LNCAP (cell line): ENCODE results near the gene SLC12A2.

Experiments used
- TF ChIP-seq, protein P1 (sequence below): fragments of 450-650 bp; IDR thresholded peaks from 2 replicates; pipeline ENCODE4 v1.5.1; 2017; ENCODE audit warnings: mild to moderate bottlenecking

SLC12A2 gene

DNA sequence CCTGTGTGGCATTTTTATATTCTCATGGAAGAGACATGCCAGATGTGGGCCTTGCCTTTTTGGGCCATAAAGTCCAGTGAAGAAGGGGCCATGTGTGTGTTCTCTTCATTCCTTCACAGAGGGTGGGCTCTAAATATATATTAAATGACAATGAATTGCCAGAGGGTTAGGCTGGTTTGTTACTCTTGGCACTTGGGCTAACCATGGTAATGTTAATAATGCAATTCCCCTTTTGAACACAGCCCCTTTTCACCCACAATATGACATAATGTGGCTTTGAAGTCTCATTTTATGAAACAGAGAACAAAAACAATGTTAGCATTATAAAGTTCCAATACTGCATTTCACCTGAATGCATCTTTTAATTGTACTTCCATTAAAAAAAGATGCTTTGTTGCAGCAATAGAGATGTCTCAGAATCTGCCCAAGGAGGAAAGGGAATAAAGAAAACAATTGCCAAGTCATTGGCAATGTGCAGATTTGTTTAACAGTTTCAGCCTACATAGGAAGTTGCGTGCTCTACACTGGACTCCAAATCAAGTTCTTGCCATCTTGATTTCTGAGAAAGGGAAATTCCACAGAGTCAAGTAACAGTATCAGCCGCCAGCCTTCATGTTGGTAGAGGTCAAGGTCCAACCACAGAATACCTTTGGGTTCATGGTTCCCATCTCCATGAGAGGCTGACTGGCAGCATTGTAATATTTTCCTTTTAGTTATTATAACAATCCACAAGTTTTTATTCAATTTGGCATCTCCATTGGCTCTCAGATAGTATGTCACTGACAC is 141.9 kb downstream of the SLC12A2 start:
- TF ChIP-seq, protein P1, sequence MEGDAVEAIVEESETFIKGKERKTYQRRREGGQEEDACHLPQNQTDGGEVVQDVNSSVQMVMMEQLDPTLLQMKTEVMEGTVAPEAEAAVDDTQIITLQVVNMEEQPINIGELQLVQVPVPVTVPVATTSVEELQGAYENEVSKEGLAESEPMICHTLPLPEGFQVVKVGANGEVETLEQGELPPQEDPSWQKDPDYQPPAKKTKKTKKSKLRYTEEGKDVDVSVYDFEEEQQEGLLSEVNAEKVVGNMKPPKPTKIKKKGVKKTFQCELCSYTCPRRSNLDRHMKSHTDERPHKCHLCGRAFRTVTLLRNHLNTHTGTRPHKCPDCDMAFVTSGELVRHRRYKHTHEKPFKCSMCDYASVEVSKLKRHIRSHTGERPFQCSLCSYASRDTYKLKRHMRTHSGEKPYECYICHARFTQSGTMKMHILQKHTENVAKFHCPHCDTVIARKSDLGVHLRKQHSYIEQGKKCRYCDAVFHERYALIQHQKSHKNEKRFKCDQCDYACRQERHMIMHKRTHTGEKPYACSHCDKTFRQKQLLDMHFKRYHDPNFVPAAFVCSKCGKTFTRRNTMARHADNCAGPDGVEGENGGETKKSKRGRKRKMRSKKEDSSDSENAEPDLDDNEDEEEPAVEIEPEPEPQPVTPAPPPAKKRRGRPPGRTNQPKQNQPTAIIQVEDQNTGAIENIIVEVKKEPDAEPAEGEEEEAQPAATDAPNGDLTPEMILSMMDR, result no peak

DNA sequence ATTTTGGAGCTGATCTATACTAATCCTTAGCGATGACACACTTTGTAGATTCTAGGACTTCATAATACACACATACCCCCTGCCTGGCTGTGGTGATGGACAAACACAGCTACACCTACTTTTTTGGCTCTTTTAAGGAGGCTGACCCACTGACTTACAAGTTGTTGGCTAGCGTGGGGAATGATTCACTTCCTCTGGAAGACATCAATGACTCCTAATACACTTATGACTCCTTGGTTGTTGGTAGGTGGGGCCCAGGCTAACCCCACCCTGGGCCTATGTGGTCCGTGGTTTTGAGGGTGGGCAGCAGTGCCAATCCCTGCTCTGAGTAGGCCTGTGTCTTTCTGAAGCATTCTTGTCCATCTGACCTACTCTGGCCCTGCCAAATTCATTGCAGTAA is 144.4 kb downstream of the SLC12A2 start:
- TF ChIP-seq, protein P1, result no peak

DNA sequence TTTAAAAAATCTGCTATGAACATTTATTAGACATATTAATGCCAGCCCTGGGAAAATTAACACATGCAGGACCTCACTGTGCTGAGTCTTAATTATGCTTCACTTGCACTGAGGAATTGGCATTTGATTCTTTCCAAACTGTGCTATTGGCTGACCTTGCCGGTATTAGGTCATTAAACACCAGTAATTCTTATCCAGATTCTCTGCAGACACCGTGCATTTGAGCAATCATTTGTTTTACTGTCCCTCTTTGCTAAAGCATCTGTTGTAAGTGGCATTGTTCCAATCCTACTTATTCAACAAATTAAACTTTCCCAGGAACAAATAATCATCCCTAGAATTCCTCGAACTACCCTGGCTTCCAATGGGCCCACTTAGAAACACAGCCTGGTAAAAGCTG is 145.0 kb downstream of the SLC12A2 start:
- TF ChIP-seq, protein P1, result no peak

DNA sequence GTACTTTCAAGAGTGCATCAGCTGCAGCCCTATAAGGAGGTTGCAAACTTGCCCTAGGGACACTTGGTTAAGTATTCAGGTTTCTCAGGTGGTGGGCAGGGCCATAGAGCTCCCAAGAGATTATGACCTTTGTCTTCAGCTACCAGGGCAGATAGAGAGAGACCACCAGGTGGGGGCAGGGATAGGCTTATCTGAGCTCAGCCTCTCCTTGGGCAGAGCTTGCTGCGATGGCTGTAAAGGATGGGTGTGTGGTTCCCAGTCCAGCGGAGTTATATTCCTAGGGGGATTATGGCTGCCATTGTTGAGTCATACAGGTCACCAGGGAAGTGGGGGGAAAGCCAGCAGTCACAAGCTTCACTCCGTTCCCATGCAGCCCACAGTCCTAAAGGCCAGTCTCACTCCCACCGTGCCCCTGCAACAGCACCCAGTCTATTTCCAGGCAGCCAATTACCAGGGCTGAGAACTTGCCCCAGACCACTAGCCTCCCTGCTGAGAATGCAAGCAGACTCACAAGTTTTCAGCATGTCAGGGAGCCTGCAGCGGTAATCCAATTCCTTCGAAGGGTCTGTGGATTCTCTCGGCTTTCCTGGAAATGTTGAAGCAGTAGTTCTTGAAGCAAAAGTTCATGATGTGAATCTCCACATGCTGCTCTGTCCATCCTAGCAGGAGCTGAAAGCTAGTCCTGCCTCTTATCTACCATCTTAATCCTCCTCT is 151.5 kb downstream of the SLC12A2 start:
- TF ChIP-seq, protein P1, result no peak

DNA sequence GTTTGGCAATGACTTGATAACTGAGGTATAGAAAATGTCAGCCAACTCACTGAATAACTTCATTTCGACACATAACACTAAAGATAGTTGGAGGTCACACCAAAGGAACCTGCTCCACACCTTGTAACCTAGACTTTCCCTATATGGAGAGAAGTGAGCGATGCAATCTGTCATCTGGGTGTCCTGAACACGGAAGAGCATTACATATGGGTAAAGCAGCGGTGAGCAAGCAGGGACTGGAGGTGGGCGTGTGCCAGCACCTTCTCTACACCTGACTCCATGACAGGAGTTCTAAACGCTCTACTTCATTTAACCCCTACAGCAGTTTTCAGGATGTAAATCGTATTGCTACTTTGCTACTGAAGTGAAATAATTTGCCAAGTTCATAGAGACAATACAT is 152.8 kb downstream of the SLC12A2 start:
- TF ChIP-seq, protein P1, result no peak

DNA sequence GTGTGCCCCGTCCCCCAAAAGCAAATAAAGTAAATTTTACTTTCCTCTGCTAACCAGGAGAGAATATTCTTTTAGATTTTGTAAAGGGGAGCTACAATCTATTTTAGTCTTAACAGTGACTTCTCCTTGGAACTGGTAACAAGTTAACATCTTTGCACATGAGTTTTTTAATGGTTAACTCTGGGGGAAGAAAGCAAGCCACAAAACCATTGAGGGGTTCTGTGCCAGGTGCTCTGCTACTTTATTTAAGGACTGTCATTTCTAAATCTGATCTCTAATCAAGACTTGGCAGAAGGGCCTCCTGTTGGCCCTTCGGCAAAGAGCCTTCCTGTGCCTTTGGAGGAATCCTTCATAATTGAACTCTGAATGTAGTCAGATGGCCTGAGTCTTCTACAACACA is 153.4 kb downstream of the SLC12A2 start:
- TF ChIP-seq, protein P1, result no peak

DNA sequence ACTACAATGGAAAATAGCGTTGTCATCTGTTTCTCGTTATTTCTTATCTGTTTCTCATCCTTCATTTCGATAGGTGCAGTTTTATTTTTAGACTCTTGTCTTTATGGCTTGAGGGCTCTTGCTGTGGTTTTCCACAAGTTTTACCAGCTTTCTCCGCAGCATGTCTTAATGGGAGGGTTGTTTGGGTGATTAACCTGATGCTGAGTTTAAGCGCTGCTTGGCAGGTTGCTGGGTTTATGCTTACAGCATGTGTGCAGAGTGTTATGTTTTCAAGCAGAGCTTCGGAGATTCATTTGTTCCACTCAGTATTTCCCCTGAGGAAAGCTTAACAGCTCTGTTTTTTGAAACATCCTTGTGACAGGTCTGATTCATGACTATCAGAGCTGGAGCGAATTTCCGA is 154.0 kb downstream of the SLC12A2 start:
- TF ChIP-seq, protein P1, result no peak
